Loucy (cell line): ENCODE data around the gene LAIR1.

Experiments used
- H2AFZ ChIP-seq: fragments of 200-600 bp; sonication (generic); 2 replicates; pipeline ENCODE4 v1.6.0; 2016; ENCODE audit warnings: antibody characterized with exemption, mild to moderate bottlenecking, low read length, moderate library complexity
- H3F3A ChIP-seq: fragments of 200-600 bp; 2 replicates; pipeline ENCODE4 v1.6.0; 2016; ENCODE audit warnings: antibody characterized with exemption, low read depth, mild to moderate bottlenecking
- H3K27me3 ChIP-seq: fragments of 200-600 bp; sonication (generic); 2 replicates; pipeline ENCODE4 v1.6.1; 2014; ENCODE audit warnings: low read length, mild to moderate bottlenecking; ENCODE audit not compliant: insufficient read depth, poor library complexity, severe bottlenecking
- H3K36me3 ChIP-seq: fragments of 200-600 bp; sonication (generic); 2 replicates; pipeline ENCODE4 v1.6.1; 2016; ENCODE audit warnings: low read length; ENCODE audit not compliant: insufficient read depth
- H3K4me1 ChIP-seq: fragments of 200-600 bp; sonication (generic); 2 replicates; pipeline ENCODE4 v1.5.1; 2014; ENCODE audit warnings: low read length, mild to moderate bottlenecking; ENCODE audit not compliant: insufficient read depth, poor library complexity, severe bottlenecking
- H3K4me2 ChIP-seq: fragments of 200-600 bp; sonication (generic); 2 replicates; pipeline ENCODE4 v1.6.0; 2014; ENCODE audit warnings: antibody characterized with exemption, low read length, low read depth, mild to moderate bottlenecking; ENCODE audit not compliant: poor library complexity, severe bottlenecking
- H3K4me3 ChIP-seq: fragments of 200-600 bp; sonication (generic); 2 replicates; pipeline ENCODE4 v1.5.1; 2014; ENCODE audit warnings: low read length, mild to moderate bottlenecking, mixed read lengths; ENCODE audit not compliant: poor library complexity, severe bottlenecking
- H3K79me2 ChIP-seq: fragments of 200-600 bp; sonication (generic); 2 replicates; pipeline ENCODE4 v1.6.1; 2014; ENCODE audit warnings: low read length; ENCODE audit not compliant: insufficient read depth
- H3K9ac ChIP-seq: fragments of 200-600 bp; sonication (generic); 2 replicates; pipeline ENCODE4 v1.6.0; 2014; ENCODE audit warnings: mild to moderate bottlenecking, low read depth, low read length, moderate library complexity; ENCODE audit not compliant: poor library complexity, severe bottlenecking
- H3K9me2 ChIP-seq: fragments of 200-600 bp; sonication (generic); replicated peaks from 2 replicates; pipeline ENCODE4 v1.6.1; 2016; ENCODE audit warnings: low read depth, low read length, mixed read lengths
- H3K9me3 ChIP-seq: fragments of 200-600 bp; sonication (generic); 2 replicates; pipeline ENCODE4 v1.6.1; 2014; ENCODE audit warnings: mild to moderate bottlenecking, antibody characterized with exemption, low read length, low read depth; ENCODE audit not compliant: insufficient read depth
- H4K20me1 ChIP-seq: fragments of 200-600 bp; sonication (generic); 2 replicates; pipeline ENCODE4 v1.6.0; 2014; ENCODE audit warnings: antibody characterized with exemption, low read length, mild to moderate bottlenecking; ENCODE audit not compliant: insufficient read depth, poor library complexity, severe bottlenecking
- CTCF ChIP-seq: fragments of 200-600 bp; sonication (generic); conservative IDR thresholded peaks from 2 replicates; pipeline ENCODE4 v1.5.1; 2014; ENCODE audit warnings: mild to moderate bottlenecking, antibody characterized with exemption, low read length
- EZH2phosphoT487 ChIP-seq: fragments of 200-600 bp; IDR thresholded peaks from 2 replicates; pipeline ENCODE4 v1.6.1; 2018; ENCODE audit warnings: antibody characterized with exemption, mild to moderate bottlenecking, moderate library complexity, borderline replicate concordance

Gene LAIR1

GRCh38 chr19:54317108-54317964 lies 47.4 kb downstream of the LAIR1 start:
- no peaks in the 10 kb centered on the region for H4K20me1 ChIP-seq

GRCh38 chr19:54316746-54317107 lies 48.0 kb downstream of the LAIR1 start:
- Histone ChIP-seq H3F3A (no peaks in the 10 kb centered on the region), H3K4me1 (no peaks in the 10 kb centered on the region), H3K27me3 (no peaks in the 10 kb centered on the region), H4K20me1 (no peaks in the 10 kb centered on the region), H3K9me2 (no peaks in the 10 kb centered on the region), H3K4me2 (no peak overlapping the region), H3K79me2 (no peaks in the 10 kb centered on the region), H3K36me3 (no peaks in the 10 kb centered on the region), H3K9me3 (no peaks in the 10 kb centered on the region), H2AFZ (no peak overlapping the region), H3K9ac (no peak overlapping the region), H3K4me3 (no peak overlapping the region)
- no peak for TF ChIP-seq EZH2phosphoT487
- no peak for TF ChIP-seq CTCF

More at GRCh38 chr19:54317108-54317964, 47.4 kb downstream of the LAIR1 start:
- TF ChIP-seq EZH2phosphoT487 = no peak
- no peak for TF ChIP-seq CTCF
- no peak overlapping the region for H2AFZ ChIP-seq
- H3K79me2 ChIP-seq = no peaks in the 10 kb centered on the region
- no peaks in the 10 kb centered on the region for H3K9me2 ChIP-seq
- no peaks in the 10 kb centered on the region for H3K9me3 ChIP-seq
- H3K9ac ChIP-seq = no peak overlapping the region
- H3K4me3 ChIP-seq = no peak overlapping the region
- H3F3A ChIP-seq = no peaks in the 10 kb centered on the region
- no peaks in the 10 kb centered on the region for H3K27me3 ChIP-seq
- no peak overlapping the region for H3K4me2 ChIP-seq
- no peaks in the 10 kb centered on the region for H3K36me3 ChIP-seq
- no peaks in the 10 kb centered on the region for H3K4me1 ChIP-seq

GRCh38 chr19:54315956-54316355 lies 48.8 kb downstream of the LAIR1 start:
- H3K4me2 ChIP-seq = no peak overlapping the region

More at GRCh38 chr19:54315956-54316355, 48.8 kb downstream of the LAIR1 start:
- no peak for TF ChIP-seq EZH2phosphoT487
- H3K9me3 ChIP-seq = no peaks in the 10 kb centered on the region
- H3K27me3 ChIP-seq = no peaks in the 10 kb centered on the region
- H4K20me1 ChIP-seq = no peaks in the 10 kb centered on the region
- H3K36me3 ChIP-seq = no peaks in the 10 kb centered on the region
- H2AFZ ChIP-seq = no peak overlapping the region
- H3K9ac ChIP-seq = no peak overlapping the region
- no peaks in the 10 kb centered on the region for H3K4me1 ChIP-seq
- no peak overlapping the region for H3K4me3 ChIP-seq
- no peaks in the 10 kb centered on the region for H3K79me2 ChIP-seq
- no peaks in the 10 kb centered on the region for H3K9me2 ChIP-seq
- no peaks in the 10 kb centered on the region for H3F3A ChIP-seq
